HepG2 (cell line): ENCODE measurements around the gene MGARP. TPM values are rescaled to one million over a fixed set of nuclear protein-coding genes. Genes with fewer than 3 reads are reported as not detected.

Experiments
- CBX1 ChIP-seq: IDR thresholded peaks from one replicate; pipeline ENCODE4 v1.6.1; 2016; ENCODE audit warnings: antibody characterized with exemption, low read depth
- DR1 ChIP-seq: sonication (generic); formaldehyde crosslinking; IDR thresholded peaks from 2 replicates; pipeline ENCODE4 v1.8.0; 2021; ENCODE audit warnings: mild to moderate bottlenecking, missing genetic modification reagents, inconsistent platforms
- ELF1 ChIP-seq: sonication (generic); formaldehyde crosslinking; IDR thresholded peaks from 2 replicates; pipeline ENCODE4 v1.4.0; 2020; ENCODE audit warnings: missing genetic modification reagents
- EP300 ChIP-seq, 3 experiments: sonication (generic) in 1 of 3; formaldehyde crosslinking in 1 of 3; IDR thresholded peaks; 2 replicates each; pipeline versions ENCODE4 v1.5.1 to v1.6.1; 2011 to 2020; ENCODE audit warnings: low read depth in 2 of 3, low read length in 2 of 3, borderline replicate concordance in 1 of 3, improper control_type of control experiment in 1 of 3, mild to moderate bottlenecking in 1 of 3, missing genetic modification reagents in 1 of 3, moderate library complexity in 1 of 3
- HNF1B ChIP-seq: sonication (generic); formaldehyde crosslinking; IDR thresholded peaks from 2 replicates; pipeline ENCODE4 v1.5.1; 2020; ENCODE audit warnings: mild to moderate bottlenecking, moderate library complexity, missing genetic modification reagents
- HOXD1 ChIP-seq: sonication (generic); formaldehyde crosslinking; IDR thresholded peaks from 2 replicates; pipeline ENCODE4 v1.5.0; 2020; ENCODE audit warnings: missing genetic modification reagents
- MED13 ChIP-seq: sonication (generic); formaldehyde crosslinking; IDR thresholded peaks from 2 replicates; pipeline ENCODE4 v1.5.0; 2020; ENCODE audit warnings: missing genetic modification reagents
- MIER2 ChIP-seq: IDR thresholded peaks from 2 replicates; pipeline ENCODE4 v1.6.1; 2016; ENCODE audit warnings: missing biosample characterization, missing genetic modification reagents
- NFE2 ChIP-seq: sonication (generic); formaldehyde crosslinking; IDR thresholded peaks from 2 replicates; pipeline ENCODE4 v1.4.0; 2020; ENCODE audit warnings: missing genetic modification reagents
- ONECUT2 ChIP-seq: sonication (generic); formaldehyde crosslinking; IDR thresholded peaks from 2 replicates; pipeline ENCODE4 v1.4.0; 2020; ENCODE audit warnings: missing genetic modification reagents
- SMYD3 ChIP-seq: sonication (generic); formaldehyde crosslinking; IDR thresholded peaks from 2 replicates; pipeline ENCODE4 v1.8.1; 2023; ENCODE audit warnings: mild to moderate bottlenecking, missing genetic modification reagents
- SNAI1 ChIP-seq: sonication (generic); formaldehyde crosslinking; IDR thresholded peaks from 2 replicates; pipeline ENCODE4 v1.5.0; 2020; ENCODE audit warnings: mild to moderate bottlenecking, missing genetic modification reagents, borderline replicate concordance
- SOX5 ChIP-seq: IDR thresholded peaks from 2 replicates; pipeline ENCODE4 v1.6.1; 2016; ENCODE audit warnings: borderline replicate concordance
- ZC3H4 ChIP-seq: sonication (generic); formaldehyde crosslinking; IDR thresholded peaks from 2 replicates; pipeline ENCODE4 v1.4.0; 2020; ENCODE audit warnings: missing genetic modification reagents, borderline replicate concordance
- ZNF138 ChIP-seq: sonication (generic); formaldehyde crosslinking; IDR thresholded peaks from 2 replicates; pipeline ENCODE4 v1.5.0; 2020; ENCODE audit warnings: mild to moderate bottlenecking, low read depth, missing genetic modification reagents
- ZNF317 ChIP-seq: sonication (generic); formaldehyde crosslinking; IDR thresholded peaks from 2 replicates; pipeline ENCODE4 v1.5.0; 2020; ENCODE audit warnings: mild to moderate bottlenecking, missing genetic modification reagents
- ZNF512B ChIP-seq: sonication (generic); formaldehyde crosslinking; IDR thresholded peaks from 2 replicates; pipeline ENCODE4 v1.5.1; 2020; ENCODE audit warnings: missing genetic modification reagents, mild to moderate bottlenecking, borderline replicate concordance
- ZNF562 ChIP-seq: sonication (generic); formaldehyde crosslinking; IDR thresholded peaks from 2 replicates; pipeline ENCODE4 v1.8.0; 2022; ENCODE audit warnings: missing genetic modification reagents, borderline replicate concordance
- ZNF607 ChIP-seq: sonication (generic); formaldehyde crosslinking; IDR thresholded peaks from 2 replicates; pipeline ENCODE4 v1.5.1; 2020; ENCODE audit warnings: missing genetic modification reagents, mild to moderate bottlenecking, borderline replicate concordance
- polyA plus RNA-seq, 8 experiments: library from polyadenylated mRNA; depleted of rRNA in 3 of 8; stranded (reverse) in 7 of 8; unstranded in 1 of 8; fragments of >200 nt; fragmentation: Illumina TruSeq in 4 of 8; extraction: Trizol in 4 of 8; gene quantifications; 2 replicates each; pipeline versions ENCODE4 v1.2.1 to v1.2.3, GENCODE V29; 2011 to 2016; ENCODE audit warnings: low read depth in 4 of 8, missing spikeins in 1 of 8, mixed read lengths in 1 of 8; ENCODE audit not compliant: insufficient read depth in 1 of 8
- total RNA-seq, 5 experiments: library from RNA; depleted of rRNA; stranded (reverse); fragments of >200 nt; fragmentation: Illumina TruSeq; extraction: Trizol; gene quantifications; 2 replicates each; pipeline ENCODE4 v1.2.3, GENCODE V29; 2016; ENCODE audit warnings: low read depth in 1 of 5
- TF ChIP-seq, protein P1 (sequence below): IDR thresholded peaks from 2 replicates; pipeline ENCODE4 v1.6.1; 2016; ENCODE audit warnings: missing compliant biosample characterization, missing genetic modification reagents, borderline replicate concordance
- TF ChIP-seq, protein P2 (sequence below): sonication (generic); formaldehyde crosslinking; IDR thresholded peaks from 2 replicates; pipeline ENCODE4 v1.4.0; 2020; ENCODE audit warnings: mild to moderate bottlenecking, missing genetic modification reagents

The MGARP gene
- total and polyA plus RNA-seq, 2 of the 13 experiments (the other 11 are each of a cell fraction or from before 2014, with no cell fraction given) = 0.11 to 0.13 TPM

DNA sequence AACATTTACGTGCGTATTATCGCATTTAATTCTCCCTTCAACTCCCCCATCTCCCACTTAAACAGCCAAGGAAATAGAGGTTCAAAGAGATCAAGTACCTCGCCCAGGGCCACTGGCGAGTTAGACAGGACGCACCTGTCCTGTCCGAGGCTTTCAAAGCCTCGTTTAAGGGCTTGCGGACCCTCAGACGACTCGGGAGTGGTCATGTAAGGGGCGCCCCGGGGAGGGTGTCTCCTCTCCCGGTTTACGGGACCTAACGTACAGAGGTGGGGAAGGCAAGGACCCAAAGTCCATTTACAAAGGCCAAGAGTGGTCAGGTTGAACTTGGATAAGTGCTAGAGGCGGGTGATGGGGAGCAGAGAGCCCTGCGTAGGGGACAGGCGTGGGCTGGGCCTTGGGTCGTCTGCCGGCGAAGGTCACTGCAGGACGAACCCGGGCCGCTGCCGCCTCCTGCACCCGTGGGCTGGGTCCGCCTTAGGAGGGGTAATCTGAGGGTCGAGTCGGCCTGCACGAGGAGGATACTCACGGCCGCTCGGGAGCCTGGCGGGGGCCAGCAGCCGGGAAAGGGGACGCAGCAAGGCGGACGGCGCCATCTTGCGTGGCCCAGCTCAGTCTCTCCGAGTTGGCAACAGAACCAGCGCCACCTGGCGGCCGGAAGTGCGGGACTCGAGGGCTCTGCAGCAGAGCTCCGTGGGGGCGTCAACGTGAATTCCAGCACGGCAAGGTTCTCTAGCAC, 15.3 kb upstream of the MGARP start (continued):
- TF ChIP-seq ONECUT2 (CRISPR knock-in tag) (peak; percentile 48; the same call in 1 of the 2 replicates), CBX1 (peak; percentile 87), DR1 (CRISPR knock-in tag) (peak; percentile 50; the same call in 1 of the 2 replicates), EP300 (IDR thresholded peaks at IDR 0.05; ENCODE audit: low read depth in 2 of 2, low read length in 2 of 2) (0 out of 4 replicates have a peak, but pooled peaks have one; percentile 11 to 41), EP300 (CRISPR knock-in tag; IDR thresholded peaks at IDR 0.05; ENCODE audit: borderline replicate concordance) (peak; percentile 36; the same call in 1 of the 2 replicates), ZNF512B (CRISPR knock-in tag) (peak; percentile 82), ZNF138 (peak; percentile 69; the same call in 1 of the 2 replicates), SMYD3 (peak; percentile 36), ZC3H4 (0 out of 2 replicates have a peak, but pooled peaks have one; percentile 55), ZNF562 (CRISPR knock-in tag) (no peak), ZNF317 (CRISPR knock-in tag) (peak; percentile 84; the same call in 1 of the 2 replicates), MED13 (CRISPR knock-in tag) (peak; percentile 81), ELF1 (CRISPR knock-in tag) (peak; percentile 71), HNF1B (CRISPR knock-in tag) (peak; percentile 68), MIER2 (peak; percentile 59; the same call in 1 of the 2 replicates), ZNF607 (CRISPR knock-in tag) (0 out of 2 replicates have a peak, but pooled peaks have one; percentile 61), NFE2 (CRISPR knock-in tag) (0 out of 2 replicates have a peak, but pooled peaks have one; percentile 24), HOXD1 (CRISPR knock-in tag) (peak; percentile 93), SOX5 (CRISPR knock-in tag) (no peak; the same call in 1 of the 2 replicates), SNAI1 (CRISPR knock-in tag) (peak; percentile 72; the same call in 1 of the 2 replicates)
- TF ChIP-seq, protein P1, sequence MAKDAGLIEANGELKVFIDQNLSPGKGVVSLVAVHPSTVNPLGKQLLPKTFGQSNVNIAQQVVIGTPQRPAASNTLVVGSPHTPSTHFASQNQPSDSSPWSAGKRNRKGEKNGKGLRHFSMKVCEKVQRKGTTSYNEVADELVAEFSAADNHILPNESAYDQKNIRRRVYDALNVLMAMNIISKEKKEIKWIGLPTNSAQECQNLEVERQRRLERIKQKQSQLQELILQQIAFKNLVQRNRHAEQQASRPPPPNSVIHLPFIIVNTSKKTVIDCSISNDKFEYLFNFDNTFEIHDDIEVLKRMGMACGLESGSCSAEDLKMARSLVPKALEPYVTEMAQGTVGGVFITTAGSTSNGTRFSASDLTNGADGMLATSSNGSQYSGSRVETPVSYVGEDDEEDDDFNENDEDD (CRISPR knock-in tag) = peak; percentile 37; the same call in 1 of the 2 replicates
- TF ChIP-seq, protein P2, sequence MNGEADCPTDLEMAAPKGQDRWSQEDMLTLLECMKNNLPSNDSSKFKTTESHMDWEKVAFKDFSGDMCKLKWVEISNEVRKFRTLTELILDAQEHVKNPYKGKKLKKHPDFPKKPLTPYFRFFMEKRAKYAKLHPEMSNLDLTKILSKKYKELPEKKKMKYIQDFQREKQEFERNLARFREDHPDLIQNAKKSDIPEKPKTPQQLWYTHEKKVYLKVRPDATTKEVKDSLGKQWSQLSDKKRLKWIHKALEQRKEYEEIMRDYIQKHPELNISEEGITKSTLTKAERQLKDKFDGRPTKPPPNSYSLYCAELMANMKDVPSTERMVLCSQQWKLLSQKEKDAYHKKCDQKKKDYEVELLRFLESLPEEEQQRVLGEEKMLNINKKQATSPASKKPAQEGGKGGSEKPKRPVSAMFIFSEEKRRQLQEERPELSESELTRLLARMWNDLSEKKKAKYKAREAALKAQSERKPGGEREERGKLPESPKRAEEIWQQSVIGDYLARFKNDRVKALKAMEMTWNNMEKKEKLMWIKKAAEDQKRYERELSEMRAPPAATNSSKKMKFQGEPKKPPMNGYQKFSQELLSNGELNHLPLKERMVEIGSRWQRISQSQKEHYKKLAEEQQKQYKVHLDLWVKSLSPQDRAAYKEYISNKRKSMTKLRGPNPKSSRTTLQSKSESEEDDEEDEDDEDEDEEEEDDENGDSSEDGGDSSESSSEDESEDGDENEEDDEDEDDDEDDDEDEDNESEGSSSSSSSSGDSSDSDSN (CRISPR knock-in tag) = peak; percentile 93
